Glutamatergic neuron (in vitro differentiated cells): ENCODE data around the gene CDKN1C. TPM values are rescaled to one million over a fixed set of nuclear protein-coding genes. Genes with fewer than 3 reads are reported as not detected.

Experiments
- DNase-seq: peaks from one replicate; pipeline ENCODE4 v3.0.0; 2022
- H3K27ac Mint-ChIP-seq: one replicate; pipeline ENCODE4 v1.8.0; 2020; ENCODE audit warnings: mild to moderate bottlenecking, mixed read lengths, inconsistent platforms; ENCODE audit not compliant: unreplicated experiment
- H3K27me3 Mint-ChIP-seq: one replicate; pipeline ENCODE4 v1.8.0; 2020; ENCODE audit warnings: mild to moderate bottlenecking, moderate library complexity, mixed read lengths, inconsistent platforms; ENCODE audit not compliant: unreplicated experiment
- H3K36me3 Mint-ChIP-seq: one replicate; pipeline ENCODE4 v1.8.0; 2020; ENCODE audit warnings: mild to moderate bottlenecking, mixed read lengths, inconsistent platforms; ENCODE audit not compliant: unreplicated experiment
- H3K4me1 Mint-ChIP-seq: one replicate; pipeline ENCODE4 v1.8.0; 2020; ENCODE audit warnings: mild to moderate bottlenecking, low read depth, mixed read lengths, inconsistent platforms; ENCODE audit not compliant: unreplicated experiment
- H3K4me3 Mint-ChIP-seq: one replicate; pipeline ENCODE4 v1.8.0; 2020; ENCODE audit warnings: mild to moderate bottlenecking, mixed read lengths, inconsistent platforms; ENCODE audit not compliant: unreplicated experiment
- H3K9me3 Mint-ChIP-seq: one replicate; pipeline ENCODE4 v1.8.0; 2020; ENCODE audit warnings: mild to moderate bottlenecking, moderate library complexity, mixed read lengths, inconsistent platforms; ENCODE audit not compliant: unreplicated experiment
- total RNA-seq: library from RNA; stranded (reverse); fragmentation: NEBNext Ultra II Directional; extraction: Animal tissue kit (Norgen Biotek cat#: 25700); gene quantifications from one replicate; pipeline ENCODE4 v1.2.1, GENCODE V29; 2021; ENCODE audit not compliant: unreplicated experiment
- TF ChIP-seq, protein P1 (sequence below): fragments of 200-600 bp; sonication (generic); IDR thresholded peaks from one replicate; pipeline ENCODE4 v1.5.0; 2021; ENCODE audit not compliant: partially characterized antibody, unreplicated experiment

The CDKN1C gene
- total RNA-seq, 1 donor from 2014 or later: 391 TPM

- H3K9me3 Mint-ChIP-seq: peaks cover 24% of the 10 kb centered on the region
- peaks cover 19% of the 10 kb centered on the region for H3K4me1 Mint-ChIP-seq
- H3K27me3 Mint-ChIP-seq: peaks cover 16% of the 10 kb centered on the region
- DNase-seq: no peak
- H3K36me3 Mint-ChIP-seq: peaks cover 6% of the 10 kb centered on the region
- H3K27ac Mint-ChIP-seq: peak overlapping the region; percentile 86
- peak overlapping the region; percentile 86 for H3K4me3 Mint-ChIP-seq
- TF ChIP-seq, protein P1, sequence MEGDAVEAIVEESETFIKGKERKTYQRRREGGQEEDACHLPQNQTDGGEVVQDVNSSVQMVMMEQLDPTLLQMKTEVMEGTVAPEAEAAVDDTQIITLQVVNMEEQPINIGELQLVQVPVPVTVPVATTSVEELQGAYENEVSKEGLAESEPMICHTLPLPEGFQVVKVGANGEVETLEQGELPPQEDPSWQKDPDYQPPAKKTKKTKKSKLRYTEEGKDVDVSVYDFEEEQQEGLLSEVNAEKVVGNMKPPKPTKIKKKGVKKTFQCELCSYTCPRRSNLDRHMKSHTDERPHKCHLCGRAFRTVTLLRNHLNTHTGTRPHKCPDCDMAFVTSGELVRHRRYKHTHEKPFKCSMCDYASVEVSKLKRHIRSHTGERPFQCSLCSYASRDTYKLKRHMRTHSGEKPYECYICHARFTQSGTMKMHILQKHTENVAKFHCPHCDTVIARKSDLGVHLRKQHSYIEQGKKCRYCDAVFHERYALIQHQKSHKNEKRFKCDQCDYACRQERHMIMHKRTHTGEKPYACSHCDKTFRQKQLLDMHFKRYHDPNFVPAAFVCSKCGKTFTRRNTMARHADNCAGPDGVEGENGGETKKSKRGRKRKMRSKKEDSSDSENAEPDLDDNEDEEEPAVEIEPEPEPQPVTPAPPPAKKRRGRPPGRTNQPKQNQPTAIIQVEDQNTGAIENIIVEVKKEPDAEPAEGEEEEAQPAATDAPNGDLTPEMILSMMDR: no peak
Measured at GRCh38 chr11:2883640-2883978, 2.0 kb downstream of the CDKN1C start.

GRCh38 chr11:2882396-2883110, 3.0 kb downstream of the CDKN1C start:
- TF ChIP-seq, protein P1: no peak
- Mint-ChIP-seq H3K4me3 (peak overlapping the region; percentile 86), H3K4me1 (peaks cover 21% of the 10 kb centered on the region), H3K36me3 (peaks cover 9% of the 10 kb centered on the region), H3K9me3 (peaks cover 26% of the 10 kb centered on the region), H3K27me3 (peaks cover 14% of the 10 kb centered on the region), H3K27ac (peak overlapping the region; percentile 86)
- peak; percentile 39 for DNase-seq

DNA sequence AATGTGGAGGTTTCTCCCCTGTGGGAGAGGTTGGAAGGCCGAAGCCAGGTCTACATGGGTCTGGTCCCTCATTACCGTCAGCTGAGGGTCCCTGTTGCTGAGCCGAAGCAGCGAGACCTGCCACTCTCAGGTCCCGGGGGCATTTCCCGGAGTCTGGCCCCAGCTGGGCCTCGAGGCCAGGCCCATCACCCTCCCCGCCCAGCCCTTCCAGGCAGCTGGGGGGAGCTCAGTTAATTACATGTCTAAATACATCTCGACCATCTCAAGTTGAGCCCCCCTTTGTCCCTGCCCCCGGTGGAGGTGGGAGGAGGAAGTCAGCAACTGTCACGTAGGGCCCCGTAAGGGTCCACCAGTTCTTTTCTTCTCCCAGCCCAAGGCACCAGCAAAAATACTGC, 3.6 kb downstream of the CDKN1C start:
- TF ChIP-seq, protein P1: no peak
- Mint-ChIP-seq H3K4me3 (peak overlapping the region; percentile 86), H3K4me1 (peaks cover 20% of the 10 kb centered on the region), H3K27me3 (peaks cover 12% of the 10 kb centered on the region), H3K36me3 (peaks cover 9% of the 10 kb centered on the region), H3K9me3 (peaks cover 26% of the 10 kb centered on the region), H3K27ac (peak overlapping the region; percentile 86)
- peak; percentile 91 for DNase-seq

DNA sequence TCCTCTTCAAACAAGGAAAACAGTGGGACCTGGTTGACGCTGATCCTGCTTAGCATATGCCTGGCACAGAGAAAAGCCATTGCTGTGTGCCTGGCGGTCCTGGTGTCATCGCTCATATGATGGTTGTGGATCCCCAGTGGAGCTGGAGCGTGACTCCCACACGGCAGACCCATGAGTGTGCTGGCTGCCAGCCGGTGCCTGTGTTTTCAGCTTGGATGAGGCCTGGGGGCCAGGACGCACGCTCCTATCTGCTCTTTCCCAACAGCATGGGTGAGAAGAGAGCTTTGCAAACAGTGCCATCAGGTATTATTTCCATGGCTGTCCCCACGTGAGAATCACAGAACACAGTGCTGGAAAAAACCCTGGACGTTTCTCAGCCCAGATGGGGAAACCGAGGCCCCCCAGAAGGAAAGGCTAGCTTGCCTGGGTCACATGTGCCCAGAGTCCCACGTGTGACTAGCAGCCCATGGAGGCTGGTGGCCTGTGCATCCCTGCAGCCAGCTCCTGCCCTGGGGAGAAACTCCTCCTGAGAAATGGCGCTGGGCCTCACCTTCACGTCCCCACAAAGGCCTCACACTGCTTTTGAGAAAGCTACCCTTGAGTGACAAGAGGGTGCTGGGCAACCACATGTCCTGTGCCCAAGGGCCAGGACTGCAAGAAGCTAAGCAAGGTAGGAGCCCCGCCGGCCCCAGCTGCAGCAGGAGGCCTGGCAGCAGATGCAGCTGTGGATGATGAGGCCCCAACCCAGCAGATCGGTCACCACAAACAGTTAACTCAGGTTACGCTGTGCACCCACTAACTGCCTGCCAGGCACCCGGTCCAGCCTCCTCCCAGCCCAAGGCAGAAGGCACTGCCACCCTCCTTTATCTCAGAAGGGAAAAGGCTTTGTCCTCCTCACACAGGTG, 4.2 kb downstream of the CDKN1C start:
- H3K4me1 Mint-ChIP-seq: peaks cover 16% of the 10 kb centered on the region
- TF ChIP-seq, protein P1: no peak
- DNase-seq: no peak
- peaks cover 23% of the 10 kb centered on the region for H3K9me3 Mint-ChIP-seq
- peak overlapping the region; percentile 55 for H3K27ac Mint-ChIP-seq
- peaks cover 9% of the 10 kb centered on the region for H3K36me3 Mint-ChIP-seq
- H3K27me3 Mint-ChIP-seq: peaks cover 8% of the 10 kb centered on the region
- H3K4me3 Mint-ChIP-seq: peak overlapping the region; percentile 61
